K562 (cell line): ENCODE data around the gene FOXP4. TPM values are rescaled to one million over a fixed set of nuclear protein-coding genes. Genes with fewer than 3 reads are reported as not detected.

Experiments used
- ATAC-seq: fragments of 200-7000 bp; cut with Tn5 transposase; 3 replicates; pipeline ENCODE4 v1.9.1; 2020; ENCODE audit warnings: moderate library complexity
- BruUV-seq: library from RNA; stranded (reverse); fragments of 400-500 nt; replicated peaks from 2 replicates; lab custom pipeline; 2021; lab: Mats Ljungman, UMichigan
- CTCF ChIA-PET: fragments of 300-600 bp; formaldehyde crosslinking; extraction: SDS; loops from one replicate; lab custom pipeline; 2021; ENCODE audit warnings: low intra/inter-chr PET ratio; lab: Yijun Ruan, JAX
- POLR2A ChIA-PET: fragments of 300-600, 350-650 bp; sonication (Branson Sonifier 250); formaldehyde crosslinking; extraction: SDS; loops from one replicate; lab custom pipeline; 2021; ENCODE audit warnings: antibody characterized with exemption, inconsistent platforms; lab: Yijun Ruan, JAX
- DNase-seq, 4 experiments: peaks; one replicate each; pipeline versions ENCODE4 v3.0.0 to v3.0.0-alpha.2; 2011 to 2018; ENCODE audit warnings: low spot score in 3 of 4, mixed read lengths in 3 of 4; ENCODE audit errors: extremely low read depth in 1 of 4
- FAIRE-seq: peaks from 2 replicates; lab custom pipeline; 2011; peaks lifted over from hg19 to GRCh38; lab: Jason Lieb, UNC
- H2AFZ ChIP-seq: 2 replicates; pipeline ENCODE4 v1.6.0; 2011; ENCODE audit warnings: low read depth, low read length, control low read depth, inconsistent platforms
- H3K27ac ChIP-seq: fragments of 200-600 bp; 3 replicates; pipeline ENCODE4 v1.8.0; 2011; ENCODE audit warnings: low read depth, mild to moderate bottlenecking, control low read depth, inconsistent platforms, low read length, moderate library complexity, mixed read lengths; ENCODE audit errors: extremely low read depth
- H3K27me3 ChIP-seq, 2 experiments: fragments of 300-600 bp in 1 of 2; 2 replicates in 1 of 2; 3 replicates in 1 of 2; pipeline versions ENCODE4 v1.6.0 to v1.8.0; 2011; ENCODE audit warnings: inconsistent platforms in 2 of 2, low read length in 2 of 2, mild to moderate bottlenecking in 1 of 2, mixed read lengths in 1 of 2, moderate library complexity in 1 of 2; ENCODE audit not compliant: control insufficient read depth in 2 of 2, insufficient read depth in 2 of 2
- H3K36me3 ChIP-seq: fragments of 300-600 bp; 3 replicates; pipeline ENCODE4 v1.8.0; 2011; ENCODE audit warnings: mild to moderate bottlenecking, low read length, inconsistent platforms; ENCODE audit not compliant: control insufficient read depth, insufficient read depth
- H3K4me1 ChIP-seq, 2 experiments: fragments of 200-600 bp in 1 of 2; replicated peaks in 1 of 2; 2 replicates in 1 of 2; 3 replicates in 1 of 2; pipeline versions ENCODE4 v1.5.1 to v1.8.0; 2011; ENCODE audit warnings: inconsistent platforms in 2 of 2, low read length in 2 of 2, mild to moderate bottlenecking in 1 of 2, mixed read lengths in 1 of 2, moderate library complexity in 1 of 2; ENCODE audit not compliant: control insufficient read depth in 2 of 2, insufficient read depth in 2 of 2
- H3K4me2 ChIP-seq: 2 replicates; pipeline ENCODE4 v1.6.1; 2011; ENCODE audit warnings: low read length, control low read depth, inconsistent platforms, mixed read lengths; ENCODE audit not compliant: insufficient read depth
- H3K4me3 ChIP-seq: fragments of 200-600 bp; sonication (generic), shearing (Covaris generic); 2 replicates; pipeline ENCODE4 v1.5.1; 2016; ENCODE audit warnings: control low read depth, inconsistent platforms
- H3K79me2 ChIP-seq: fragments of 200-600 bp; 3 replicates; pipeline ENCODE4 v1.8.0; 2011; ENCODE audit warnings: low read length, inconsistent platforms; ENCODE audit not compliant: control insufficient read depth, insufficient read depth
- H3K9ac ChIP-seq, 2 experiments: 2 replicates each; pipeline versions ENCODE4 v1.6.0 to v1.6.1; 2011; ENCODE audit warnings: low read depth in 2 of 2, low read length in 2 of 2, control low read depth in 1 of 2, inconsistent platforms in 1 of 2, mild to moderate bottlenecking in 1 of 2, mixed read lengths in 1 of 2; ENCODE audit not compliant: insufficient read depth in 1 of 2
- H3K9me1 ChIP-seq: one replicate; pipeline ENCODE4 v1.6.0; 2011; ENCODE audit warnings: inconsistent platforms, mild to moderate bottlenecking, low read length, moderate library complexity; ENCODE audit not compliant: control insufficient read depth, insufficient read depth
- H3K9me3 ChIP-seq: replicated peaks from 2 replicates; pipeline ENCODE4 v1.5.1; 2011; ENCODE audit warnings: low read depth, low read length, inconsistent platforms; ENCODE audit not compliant: control insufficient read depth, insufficient read depth
- H4K20me1 ChIP-seq: replicated peaks from 2 replicates; pipeline ENCODE4 v1.6.1; 2011; ENCODE audit warnings: low read length, inconsistent platforms, mixed read lengths; ENCODE audit not compliant: control insufficient read depth, insufficient read depth
- CBX3 ChIP-seq, 2 experiments: IDR thresholded peaks; 1 replicate in 1 of 2; 2 replicates in 1 of 2; pipeline ENCODE4 v1.6.1; 2012; ENCODE audit warnings: inconsistent platforms in 2 of 2, low read length in 2 of 2, borderline replicate concordance in 1 of 2, control low read depth in 1 of 2
- SMARCA4 ChIP-seq: fragments of 450-650 bp; IDR thresholded peaks from 2 replicates; pipeline ENCODE4 v1.6.1; 2016
- ZBTB7A ChIP-seq: IDR thresholded peaks from 2 replicates; pipeline ENCODE4 v1.6.1; 2011; ENCODE audit warnings: low read depth, mild to moderate bottlenecking, low read length, moderate library complexity, borderline replicate concordance; ENCODE audit not compliant: control insufficient read depth
- ZFP1 ChIP-seq: fragments of 450-650 bp; formaldehyde crosslinking; IDR thresholded peaks from 2 replicates; pipeline ENCODE4 v1.4.0; 2020; ENCODE audit warnings: mild to moderate bottlenecking, mixed read lengths
- WGBS: fragments of 100-300 bp; shearing (Covaris generic); methylation state at CpG from one replicate; pipeline ENCODE4 v1.1.6; 2016; ENCODE audit warnings: low coverage, mixed read lengths; ENCODE audit not compliant: insufficient coverage; ENCODE audit errors: missing lambda C conversion rate; 5-methylcytosine and 5-hydroxymethylcytosine counted together
- in situ Hi-C: fragments of 300-500 bp; cut with MboI; formaldehyde crosslinking; loops from 4 replicates; pipeline ENCODE4 v1.15.0; 2018; ENCODE audit warnings: inconsistent platforms, mixed read lengths
- intact Hi-C: fragments of 100-400 bp; cut with micrococcal nuclease; formaldehyde crosslinking; loops from 2 replicates; pipeline ENCODE4 v1.14.2; 2022
- polyA plus RNA-seq, 8 experiments: library from polyadenylated mRNA; depleted of rRNA in 4 of 8; stranded (reverse) in 5 of 8; unstranded in 3 of 8; fragments of >200 nt; fragmentation: Nextera tagmentation in 2 of 8; fragmentation: Illumina TruSeq in 1 of 8; extraction: Ambion mirVana in 2 of 8; extraction: Trizol in 1 of 8; gene quantifications; 2 replicates each; pipeline versions ENCODE4 v1.2.1 to v1.2.3, GENCODE V29; 2011 to 2014; ENCODE audit warnings: inconsistent platforms in 1 of 8, missing spikeins in 1 of 8
- total RNA-seq, 7 experiments: library from RNA; depleted of rRNA in 6 of 7; stranded (reverse); fragments of >200 nt in 6 of 7; fragmentation: Illumina TruSeq in 2 of 7; extraction: Trizol in 2 of 7; gene quantifications; 2 replicates each; pipeline versions ENCODE4 v1.2.1 to v1.2.3, GENCODE V29; 2011 to 2021; ENCODE audit warnings: low replicate concordance in 1 of 7
- TF ChIP-seq, protein P1 (sequence below): sonication (generic); formaldehyde crosslinking; IDR thresholded peaks from 2 replicates; pipeline ENCODE4 v1.8.0; 2022; ENCODE audit warnings: missing genetic modification reagents, mild to moderate bottlenecking, moderate library complexity, borderline replicate concordance
- TF ChIP-seq, protein P2 (sequence below): fragments of 250-450 bp; sonication (Bioruptor Pico); IDR thresholded peaks from 2 replicates; pipeline ENCODE4 v1.5.0; 2021; ENCODE audit warnings: mild to moderate bottlenecking, moderate library complexity

FOXP4 gene
- total and polyA plus RNA-seq, 9 of the 15 experiments (the other 6 are each of a cell fraction or from before 2014, with no cell fraction given) = 0.11 to 29.4 (median 2.3) TPM

DNA sequence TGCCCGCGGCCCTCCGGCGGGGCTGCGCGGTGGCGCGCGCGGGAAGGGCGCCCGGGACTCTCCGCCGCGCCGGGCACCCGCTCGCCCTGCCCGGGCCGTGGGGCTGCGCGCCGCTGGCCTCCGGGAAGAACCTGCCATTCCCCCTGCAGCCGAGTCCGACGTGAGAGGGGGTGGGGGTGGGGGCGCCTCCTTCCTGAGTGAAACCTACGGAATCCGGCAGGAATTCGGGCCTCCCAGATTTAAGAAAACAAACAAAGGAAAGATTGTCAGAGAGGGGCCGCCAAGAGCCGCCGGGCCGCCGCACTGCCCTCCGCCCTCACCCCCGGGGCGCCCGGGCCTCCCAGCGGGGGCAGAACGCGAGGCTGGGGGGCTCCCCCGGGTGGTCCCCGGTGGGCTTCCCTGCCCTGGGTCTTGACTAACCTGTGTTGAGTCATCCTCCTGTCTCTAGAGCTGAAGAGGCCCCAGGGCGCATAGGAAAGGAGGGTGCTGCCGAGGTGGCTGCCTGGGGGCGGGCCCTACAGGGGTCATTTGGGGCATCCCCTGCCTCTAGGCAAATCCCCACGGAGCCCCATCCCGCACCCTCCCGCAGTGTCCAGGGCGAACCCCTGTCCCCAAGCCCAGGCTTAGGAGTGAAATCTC lies 42.2 kb upstream of the FOXP4 start:
- ChIA-PET CTCF (no interaction called here), POLR2A (no interaction called here)
- Histone ChIP-seq H3K9ac (no peak overlapping the region), H4K20me1 (peaks cover 8% of the 10 kb centered on the region; the same call in 1 of the 2 replicates), H3K4me2 (no peak overlapping the region), H3K27me3 (peaks cover 27 to 51% of the 10 kb centered on the region in 2 experiments), H3K9me1 (no peaks in the 10 kb centered on the region), H3K4me1 (peaks cover 0 to 17% of the 10 kb centered on the region in 2 experiments; a peak in 2 of 5 replicates), H2AFZ (no peak overlapping the region), H3K4me3 (no peak overlapping the region), H3K27ac (no peak overlapping the region), H3K79me2 (no peaks in the 10 kb centered on the region), H3K9me3 (no peaks in the 10 kb centered on the region), H3K36me3 (no peaks in the 10 kb centered on the region)
- in situ Hi-C loops = no loop called here
- BruUV-seq = no TSS peak
- intact Hi-C loops = no loop called here
- FAIRE-seq = no peak
- TF ChIP-seq, protein P1, sequence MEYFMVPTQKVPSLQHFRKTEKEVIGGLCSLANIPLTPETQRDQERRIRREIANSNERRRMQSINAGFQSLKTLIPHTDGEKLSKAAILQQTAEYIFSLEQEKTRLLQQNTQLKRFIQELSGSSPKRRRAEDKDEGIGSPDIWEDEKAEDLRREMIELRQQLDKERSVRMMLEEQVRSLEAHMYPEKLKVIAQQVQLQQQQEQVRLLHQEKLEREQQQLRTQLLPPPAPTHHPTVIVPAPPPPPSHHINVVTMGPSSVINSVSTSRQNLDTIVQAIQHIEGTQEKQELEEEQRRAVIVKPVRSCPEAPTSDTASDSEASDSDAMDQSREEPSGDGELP (CRISPR knock-in tag) = no peak
- TF ChIP-seq SMARCA4 = no peak
- TF ChIP-seq, protein P2, sequence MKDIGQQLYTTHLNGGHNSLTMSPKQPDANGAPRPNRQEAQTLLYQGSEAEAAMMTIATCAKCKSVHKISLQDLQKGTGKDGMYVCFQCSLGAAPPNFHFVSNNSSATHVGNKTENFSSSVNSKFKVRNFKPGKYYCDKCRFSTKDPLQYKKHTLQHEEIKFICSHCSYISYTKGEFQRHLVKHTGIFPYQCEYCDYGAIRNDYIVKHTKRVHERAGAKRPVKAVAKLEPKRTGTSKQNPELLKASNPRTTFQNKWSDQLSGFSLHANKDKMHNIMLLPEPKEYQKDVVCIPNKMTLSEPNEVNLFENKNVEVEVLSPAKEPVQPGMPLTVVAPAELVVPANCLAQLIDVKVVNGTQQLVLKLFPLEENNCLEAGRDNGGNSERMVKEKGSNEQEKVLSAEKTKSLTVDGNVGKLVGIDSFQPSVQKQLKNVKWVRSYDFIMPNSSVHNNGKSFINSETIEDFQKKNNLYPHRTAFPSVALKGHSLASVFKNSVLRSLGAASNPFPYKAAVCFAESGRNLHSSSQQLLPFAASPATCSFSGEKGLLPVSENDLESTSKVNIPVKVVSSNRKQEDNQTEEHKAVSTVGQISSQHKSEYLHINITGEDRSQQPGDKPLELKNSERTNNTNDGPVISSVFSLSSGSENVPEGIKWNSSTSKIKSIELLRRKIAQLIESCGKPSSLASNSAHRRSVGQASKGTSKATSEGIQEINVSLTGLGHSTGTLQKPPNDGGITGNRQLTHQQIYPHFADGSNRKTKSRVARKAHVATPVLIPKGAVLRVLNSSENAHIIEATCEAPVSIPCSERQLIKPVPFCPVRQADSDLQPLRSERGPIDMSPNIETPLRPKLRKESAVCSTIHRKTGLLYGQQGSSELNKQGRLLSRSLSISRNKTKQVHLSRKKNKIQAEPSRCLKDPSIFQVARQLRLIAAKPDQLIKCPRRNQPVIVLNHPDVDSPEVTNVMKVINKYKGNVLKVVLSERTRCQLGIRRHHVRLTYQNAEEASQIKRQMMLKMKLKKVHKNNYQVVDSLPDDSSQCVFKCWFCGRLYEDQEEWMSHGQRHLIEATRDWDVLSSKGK (CRISPR knock-in tag) = no peak
- TF ChIP-seq CBX3 (IDR thresholded peaks at IDR 0.05; ENCODE audit: borderline replicate concordance in 1 of 2, low read length in 2 of 2) = no peak
- TF ChIP-seq ZBTB7A = 0 out of 2 replicates have a peak, but pooled peaks have one; percentile 18
- TF ChIP-seq ZFP1 = no peak
- DNase-seq = no peak
- WGBS = 47% methylated on average over 41 of the region's 52 CpGs
- ATAC-seq = no peak
